Common myeloid progenitor, CD34-positive (primary cell): ENCODE results near the gene CMTM2.
A peak's percentile ranks its signal among the peaks of the same experiment; 100 is the strongest.
"Not testable (repeated sequence)": the region's sequence is repeated elsewhere in the genome, so short reads cannot be mapped to it uniquely, and the experiment has no call there.

ENCODE experiments used
- CTCF ChIA-PET: fragments of 350-600 bp; sonication (Branson Sonifier 250); formaldehyde crosslinking; loops from one replicate; lab custom pipeline; 2021; ENCODE audit warnings: antibody characterized with exemption; lab: Charles Lee
- POLR2A ChIA-PET: fragments of 350-600 bp; sonication (Branson Sonifier 250); formaldehyde crosslinking; loops from one replicate; lab custom pipeline; 2021; ENCODE audit warnings: antibody characterized with exemption; lab: Charles Lee
- DNase-seq, 3 donors: peaks; one replicate each; pipeline versions ENCODE4 v3.0.0 to v3.0.0-alpha.2; 2013
- H3K27ac ChIP-seq, 2 experiments: 1 replicate in 1 of 2; 2 replicates in 1 of 2; pipeline ENCODE4 v1.7.0; 2013; ENCODE audit warnings: inconsistent platforms in 2 of 2, low read length in 2 of 2, mild to moderate bottlenecking in 2 of 2, low read depth in 1 of 2, moderate library complexity in 1 of 2; ENCODE audit not compliant: severe bottlenecking in 2 of 2, insufficient read depth in 1 of 2, poor library complexity in 1 of 2
- H3K27me3 ChIP-seq, 5 experiments: replicated peaks in 2 of 5; 1 replicate in 3 of 5; 2 replicates in 2 of 5; pipeline versions ENCODE4 v1.6.1 to v1.7.0; 2013; ENCODE audit warnings: low read length in 4 of 5, mild to moderate bottlenecking in 2 of 5, moderate library complexity in 2 of 5, inconsistent platforms in 1 of 5; ENCODE audit not compliant: insufficient read depth in 5 of 5, control insufficient read depth in 4 of 5
- H3K36me3 ChIP-seq, 4 experiments: 1 replicate in 2 of 4; 2 replicates in 2 of 4; pipeline versions ENCODE4 v1.6.1 to v1.7.0; 2013; ENCODE audit warnings: low read length in 3 of 4, control low read depth in 1 of 4, mild to moderate bottlenecking in 1 of 4; ENCODE audit not compliant: control insufficient read depth in 4 of 4, insufficient read depth in 4 of 4
- H3K4me1 ChIP-seq, 4 experiments: 1 replicate in 3 of 4; 2 replicates in 1 of 4; pipeline versions ENCODE4 v1.6.1 to v1.7.1; 2013; ENCODE audit warnings: low read length in 3 of 4, mild to moderate bottlenecking in 3 of 4, control low read depth in 1 of 4, inconsistent platforms in 1 of 4, moderate library complexity in 1 of 4; ENCODE audit not compliant: control insufficient read depth in 4 of 4, insufficient read depth in 4 of 4; ENCODE audit errors: control extremely low read depth in 1 of 4
- H3K4me3 ChIP-seq, 7 experiments: 1 replicate in 4 of 7; 2 replicates in 3 of 7; pipeline versions ENCODE4 v1.5.1 to v1.7.0; 2013; ENCODE audit warnings: mild to moderate bottlenecking in 7 of 7, low read length in 6 of 7, moderate library complexity in 6 of 7, inconsistent platforms in 2 of 7, low read depth in 2 of 7, control low read depth in 1 of 7; ENCODE audit not compliant: insufficient read depth in 4 of 7, control insufficient read depth in 1 of 7; ENCODE audit errors: extremely low read depth in 1 of 7
- H3K9me3 ChIP-seq, 5 experiments: 1 replicate in 4 of 5; 2 replicates in 1 of 5; pipeline versions ENCODE4 v1.6.1 to v1.7.1; 2013; ENCODE audit warnings: low read length in 4 of 5, mild to moderate bottlenecking in 2 of 5, inconsistent platforms in 1 of 5, low read depth in 1 of 5, moderate library complexity in 1 of 5; ENCODE audit not compliant: control insufficient read depth in 4 of 5, insufficient read depth in 2 of 5; ENCODE audit errors: control extremely low read depth in 1 of 5
- WGBS: methylation state at CpG from one replicate; pipeline ENCODE4 v1.1.5; 2013; ENCODE audit not compliant: insufficient coverage; 5-methylcytosine and 5-hydroxymethylcytosine counted together

CMTM2 gene

DNA sequence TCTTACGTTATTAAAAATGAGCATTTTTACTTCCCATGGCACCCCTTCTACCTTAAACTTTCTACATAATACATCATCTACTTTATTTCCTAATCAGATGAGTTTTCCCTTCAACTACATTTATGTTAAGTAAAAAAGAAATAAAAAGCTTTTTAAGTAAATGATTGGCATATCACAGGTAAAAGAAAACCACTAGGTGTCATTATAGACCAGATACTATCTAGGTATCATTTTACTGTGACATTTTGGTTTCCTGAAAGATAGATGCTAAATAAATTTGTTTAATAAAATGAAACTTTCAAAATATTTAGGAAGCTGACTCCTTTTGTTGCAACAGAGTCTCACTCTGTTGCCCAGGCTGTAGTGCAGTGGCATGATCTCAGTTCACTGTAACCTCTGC is 16.9 kb upstream of the CMTM2 start:
- ChIA-PET POLR2A (interaction anchor here (1.0 to 1.1 kb wide), 2 partner anchors 10 to 13 kb away, joined by 3 read pairs; partner anchors contain the start of genes CKLF and TK2), CTCF (interaction anchor here (0.6 to 6.8 kb wide), 16 partner anchors 12 to 220 kb away, joined by 3 to 82 read pairs (median 6); partner anchors contain the start of genes CKLF, CMTM2, CMTM3 and TK2)
- H3K27ac ChIP-seq: no peak overlapping the region
- no peak overlapping the region for H3K4me3 ChIP-seq
- no peak for DNase-seq
- peaks cover 24 to 44% (median 38%) of the 10 kb centered on the region in 4 experiments for H3K4me1 ChIP-seq
- no peaks in the 10 kb centered on the region for H3K27me3 ChIP-seq
- H3K9me3 ChIP-seq: no peaks in the 10 kb centered on the region
- no CpG with 5 or more reads among the region's 1 CpG for WGBS
- H3K36me3 ChIP-seq: peaks cover 14 to 68% (median 36%) of the 10 kb centered on the region in 4 experiments

GRCh38 chr16:66562986-66563385 is 16.3 kb upstream of the CMTM2 start:
- ChIA-PET CTCF (interaction anchor here (0.6 to 6.8 kb wide), 16 partner anchors 12 to 157 kb away, joined by 3 to 82 read pairs (median 6); partner anchors contain the start of genes CKLF, CMTM2, CMTM3 and TK2), POLR2A (interaction anchor here (1.0 to 1.1 kb wide), 2 partner anchors 10 to 13 kb away, joined by 3 read pairs; partner anchors contain the start of genes CKLF and TK2)
- Histone ChIP-seq H3K9me3 (no peaks in the 10 kb centered on the region), H3K27me3 (no peaks in the 10 kb centered on the region), H3K4me3 (no peak overlapping the region), H3K36me3 (peaks cover 12 to 62% (median 34%) of the 10 kb centered on the region in 4 experiments), H3K4me1 (peaks cover 24 to 44% (median 38%) of the 10 kb centered on the region in 4 experiments), H3K27ac (no peak overlapping the region)
- DNase-seq: peak in 2 of 3 donors; percentile 57 to 77
- WGBS: 68% methylated on average over 2 of the region's 2 CpGs

- Histone ChIP-seq H3K4me1 (peaks cover 24 to 44% (median 38%) of the 10 kb centered on the region in 4 experiments), H3K27me3 (no peaks in the 10 kb centered on the region), H3K9me3 (no peaks in the 10 kb centered on the region), H3K27ac (no peak overlapping the region), H3K4me3 (no peak overlapping the region), H3K36me3 (peaks cover 8 to 54% (median 27%) of the 10 kb centered on the region in 4 experiments)
- ChIA-PET CTCF (interaction anchor here (0.6 to 6.8 kb wide), 15 partner anchors 9 to 158 kb away, joined by 3 to 82 read pairs (median 6); partner anchors contain the start of genes CKLF, CMTM2 and TK2), POLR2A (no interaction called here)
- no CpG with 5 or more reads among the region's 2 CpGs for WGBS
- no peak for DNase-seq
Measured at GRCh38 chr16:66563574-66564334, 15.5 kb upstream of the CMTM2 start.

GRCh38 chr16:66566051-66566901 is 13.0 kb upstream of the CMTM2 start, which contains the start of gene CMTM1:
Gene CMTM1 (plus strand): TSS chr16:66566439. CDS start chr16:66566514, 75 bp downstream.
- Histone ChIP-seq H3K9me3 (no peaks in the 10 kb centered on the region), H3K27ac (no peak within 1 kb of the TSS), H3K27me3 (no peaks in the 10 kb centered on the region), H3K4me1 (peaks cover 18 to 38% (median 34%) of the 10 kb centered on the region in 4 experiments), H3K36me3 (peaks cover 2 to 36% (median 18%) of the 10 kb centered on the region in 4 experiments), H3K4me3 (no peak within 1 kb of the TSS)
- ChIA-PET CTCF (interaction anchor here (1.4 to 6.8 kb wide), 3 partner anchors 9 to 50 kb away, joined by 3 to 82 read pairs (median 47); partner anchors contain the start of genes CKLF, CMTM2 and TK2), POLR2A (interaction anchor here (1.3 kb wide), 1 partner anchor 14 kb away, joined by 4 read pairs; the partner anchor contains the start of gene CKLF)
- WGBS: 97% methylated on average over 47 of the region's 54 CpGs
- DNase-seq: no peak

- H3K4me3 ChIP-seq, H3K9me3 ChIP-seq, H3K27me3 ChIP-seq, POLR2A ChIA-PET, H3K27ac ChIP-seq, DNase-seq: not testable (repeated sequence)
- H3K4me1 ChIP-seq: peaks cover 21 to 38% (median 32%) of the 10 kb centered on the region in 4 experiments
- H3K36me3 ChIP-seq: peaks cover 2 to 32% (median 18%) of the 10 kb centered on the region in 4 experiments
- no CpG with 5 or more reads among the region's 3 CpGs for WGBS
- CTCF ChIA-PET: interaction anchor here (1.4 to 6.8 kb wide), 2 partner anchors 8 to 51 kb away, joined by 3 to 82 read pairs; partner anchors contain the start of gene CMTM2
Measured at GRCh38 chr16:66567270-66567669, 12.0 kb upstream of the CMTM2 start.

- H3K27me3 ChIP-seq: no peaks in the 10 kb centered on the region
- no peaks in the 10 kb centered on the region for H3K9me3 ChIP-seq
- H3K4me1 ChIP-seq: peaks cover 17 to 41% (median 27%) of the 10 kb centered on the region in 4 experiments
- ChIA-PET POLR2A (no interaction called here), CTCF (interaction anchor here (0.9 to 4.6 kb wide), 4 partner anchors 13 to 43 kb away, joined by 3 to 20 read pairs (median 9); partner anchors contain the start of gene CKLF)
- no peak overlapping the region for H3K27ac ChIP-seq
- peaks cover 2 to 32% (median 18%) of the 10 kb centered on the region in 4 experiments for H3K36me3 ChIP-seq
- H3K4me3 ChIP-seq: no peak overlapping the region
- 100% methylated on average over 2 of the region's 2 CpGs for WGBS
- no peak for DNase-seq
Measured at GRCh38 chr16:66568355-66568754, 10.9 kb upstream of the CMTM2 start.
